ENCODE data around the gene MACF1. TPM values are rescaled to one million over a fixed set of nuclear protein-coding genes. Genes with fewer than 3 reads are reported as not detected.

MACF1 gene
- total RNA-seq, 1 donor from 2014 or later, result 431 TPM

DNA sequence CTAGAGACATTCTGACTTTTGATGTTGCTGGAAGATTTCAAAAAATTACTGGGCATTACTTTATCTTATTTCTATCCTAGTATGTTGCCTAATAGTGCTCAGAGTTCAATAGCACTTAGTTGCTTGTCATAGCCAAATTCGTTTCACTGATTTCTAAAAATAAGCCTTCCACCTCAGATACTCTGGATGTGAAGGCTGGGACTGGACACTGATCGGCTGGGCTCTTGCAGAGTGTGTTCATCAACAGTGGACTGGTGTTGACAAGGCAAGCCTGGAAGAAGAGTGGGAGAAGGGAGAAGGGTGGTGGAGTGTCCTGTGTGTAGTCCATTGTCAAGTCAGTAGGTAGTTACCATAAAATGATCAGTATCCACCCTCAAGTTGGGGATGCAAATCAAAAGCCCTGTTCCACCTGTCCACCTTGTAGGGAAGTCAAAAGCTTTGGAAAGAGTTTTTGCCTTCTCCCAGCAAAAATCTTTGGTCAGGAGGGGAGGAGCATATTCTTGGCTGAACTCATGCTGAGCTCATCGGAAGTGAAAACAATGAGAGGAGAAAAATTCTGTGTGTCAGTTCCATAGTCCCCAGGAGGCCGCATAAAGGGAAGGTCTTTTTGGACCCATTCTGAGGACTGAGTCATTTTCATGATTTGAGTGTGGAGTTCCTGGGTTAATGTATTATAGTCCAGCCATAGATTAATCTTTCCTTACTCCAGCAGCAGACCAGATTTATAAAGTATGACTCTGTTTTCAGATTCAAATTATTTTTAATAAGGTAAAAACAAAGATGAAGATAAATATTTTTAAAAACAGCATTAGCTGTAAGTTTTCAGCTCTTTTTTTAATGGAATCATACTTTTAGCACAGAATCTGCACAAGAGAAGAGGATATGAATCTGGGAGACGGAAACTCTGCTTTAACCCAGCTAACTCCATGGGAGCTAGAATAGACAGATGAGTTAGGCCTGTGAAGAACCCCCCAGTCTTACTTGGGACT is 187.5 kb downstream of the MACF1 start:
- Mint-ChIP-seq H3K4me3 (ENCODE audit: unreplicated experiment) (peak overlapping the region; percentile 15), H3K9me3 (ENCODE audit: unreplicated experiment) (no peaks in the 10 kb centered on the region)

DNA sequence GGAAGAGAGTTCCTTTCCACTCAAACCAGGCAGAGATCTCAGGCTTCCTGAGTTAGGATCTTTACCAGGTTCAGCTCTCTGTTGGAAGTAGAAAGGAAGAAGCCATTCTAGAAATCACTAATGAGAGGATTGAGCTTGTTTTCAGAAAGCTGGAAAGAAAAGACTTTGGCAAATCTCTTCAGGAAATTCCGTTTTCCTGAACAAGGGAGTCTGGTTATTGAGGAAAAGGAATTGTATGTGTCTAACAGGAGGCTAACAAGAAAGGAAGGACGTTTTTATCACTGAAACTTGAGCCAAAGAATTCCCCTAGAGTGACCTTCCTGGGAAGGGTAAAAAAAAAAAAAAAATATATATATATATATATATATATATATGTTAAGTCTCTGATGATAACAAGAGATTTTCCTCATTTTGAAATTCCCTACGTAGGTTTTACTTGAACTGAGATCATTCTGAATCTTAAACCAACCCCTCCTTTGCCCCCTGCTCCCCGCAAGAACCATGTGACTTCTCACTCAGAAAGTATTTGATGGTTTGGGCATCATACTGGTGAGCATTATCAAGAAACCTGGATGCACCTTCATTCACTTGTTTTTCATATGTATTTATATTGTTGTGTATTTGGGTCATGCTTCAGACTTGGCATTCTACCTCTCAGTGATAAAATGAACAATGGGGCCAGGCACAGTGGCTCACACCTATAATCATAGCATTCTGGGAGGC is 188.5 kb downstream of the MACF1 start:
- peaks cover 12% of the 10 kb centered on the region for H3K36me3 Mint-ChIP-seq (ENCODE audit: unreplicated experiment)
- no peak for DNase-seq (ENCODE audit: extremely low spot score, unreplicated experiment)
- TF ChIP-seq, protein P1, sequence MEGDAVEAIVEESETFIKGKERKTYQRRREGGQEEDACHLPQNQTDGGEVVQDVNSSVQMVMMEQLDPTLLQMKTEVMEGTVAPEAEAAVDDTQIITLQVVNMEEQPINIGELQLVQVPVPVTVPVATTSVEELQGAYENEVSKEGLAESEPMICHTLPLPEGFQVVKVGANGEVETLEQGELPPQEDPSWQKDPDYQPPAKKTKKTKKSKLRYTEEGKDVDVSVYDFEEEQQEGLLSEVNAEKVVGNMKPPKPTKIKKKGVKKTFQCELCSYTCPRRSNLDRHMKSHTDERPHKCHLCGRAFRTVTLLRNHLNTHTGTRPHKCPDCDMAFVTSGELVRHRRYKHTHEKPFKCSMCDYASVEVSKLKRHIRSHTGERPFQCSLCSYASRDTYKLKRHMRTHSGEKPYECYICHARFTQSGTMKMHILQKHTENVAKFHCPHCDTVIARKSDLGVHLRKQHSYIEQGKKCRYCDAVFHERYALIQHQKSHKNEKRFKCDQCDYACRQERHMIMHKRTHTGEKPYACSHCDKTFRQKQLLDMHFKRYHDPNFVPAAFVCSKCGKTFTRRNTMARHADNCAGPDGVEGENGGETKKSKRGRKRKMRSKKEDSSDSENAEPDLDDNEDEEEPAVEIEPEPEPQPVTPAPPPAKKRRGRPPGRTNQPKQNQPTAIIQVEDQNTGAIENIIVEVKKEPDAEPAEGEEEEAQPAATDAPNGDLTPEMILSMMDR (IDR thresholded peaks at IDR 0.05), result no peak
- H3K27ac Mint-ChIP-seq (ENCODE audit: unreplicated experiment), result peak overlapping the region; percentile 86
- peaks cover 62% of the 10 kb centered on the region for H3K4me1 Mint-ChIP-seq (ENCODE audit: unreplicated experiment)
- H3K9me3 Mint-ChIP-seq (ENCODE audit: unreplicated experiment), result no peaks in the 10 kb centered on the region
- H3K4me3 Mint-ChIP-seq (ENCODE audit: unreplicated experiment), result peak overlapping the region; percentile 15
- H3K27me3 Mint-ChIP-seq (ENCODE audit: unreplicated experiment), result no peaks in the 10 kb centered on the region

More for the DNA sequence above, 187.5 kb downstream of the MACF1 start:
- no peaks in the 10 kb centered on the region for H3K27me3 Mint-ChIP-seq (ENCODE audit: unreplicated experiment)
- peaks cover 63% of the 10 kb centered on the region for H3K4me1 Mint-ChIP-seq (ENCODE audit: unreplicated experiment)
- TF ChIP-seq, protein P1 (IDR thresholded peaks at IDR 0.05), result no peak
- no peak for DNase-seq (ENCODE audit: extremely low spot score, unreplicated experiment)
- peaks cover 22% of the 10 kb centered on the region for H3K36me3 Mint-ChIP-seq (ENCODE audit: unreplicated experiment)
- H3K27ac Mint-ChIP-seq (ENCODE audit: unreplicated experiment), result peak overlapping the region; percentile 86

DNA sequence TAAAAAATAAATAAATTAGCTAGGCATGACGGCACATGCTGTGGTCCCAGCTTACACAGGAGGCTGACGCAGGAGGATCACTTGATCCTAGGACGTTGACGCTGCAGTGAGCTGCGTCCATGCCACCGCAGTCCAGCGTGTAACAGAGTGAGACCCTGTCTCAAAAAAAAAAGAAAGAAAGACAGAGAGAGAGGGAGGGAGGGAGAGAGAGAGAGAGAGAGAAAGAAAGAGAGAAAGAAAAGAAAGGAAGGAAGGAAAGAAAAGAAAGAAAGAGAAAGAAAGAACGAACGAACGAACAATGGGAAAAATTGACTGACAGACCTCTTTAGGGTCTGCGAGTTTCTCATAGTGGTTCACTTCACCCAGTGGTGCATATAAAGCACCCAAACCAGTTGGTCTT is 189.2 kb downstream of the MACF1 start:
- Mint-ChIP-seq H3K4me3 (ENCODE audit: unreplicated experiment) (no peak overlapping the region), H3K4me1 (ENCODE audit: unreplicated experiment) (peaks cover 69% of the 10 kb centered on the region), H3K27ac (ENCODE audit: unreplicated experiment) (peak overlapping the region; percentile 64), H3K27me3 (ENCODE audit: unreplicated experiment) (no peaks in the 10 kb centered on the region), H3K9me3 (ENCODE audit: unreplicated experiment) (no peaks in the 10 kb centered on the region), H3K36me3 (ENCODE audit: unreplicated experiment) (peaks cover 6% of the 10 kb centered on the region)
- DNase-seq (ENCODE audit: extremely low spot score, unreplicated experiment), result no peak
- TF ChIP-seq, protein P1 (IDR thresholded peaks at IDR 0.05), result no peak

DNA sequence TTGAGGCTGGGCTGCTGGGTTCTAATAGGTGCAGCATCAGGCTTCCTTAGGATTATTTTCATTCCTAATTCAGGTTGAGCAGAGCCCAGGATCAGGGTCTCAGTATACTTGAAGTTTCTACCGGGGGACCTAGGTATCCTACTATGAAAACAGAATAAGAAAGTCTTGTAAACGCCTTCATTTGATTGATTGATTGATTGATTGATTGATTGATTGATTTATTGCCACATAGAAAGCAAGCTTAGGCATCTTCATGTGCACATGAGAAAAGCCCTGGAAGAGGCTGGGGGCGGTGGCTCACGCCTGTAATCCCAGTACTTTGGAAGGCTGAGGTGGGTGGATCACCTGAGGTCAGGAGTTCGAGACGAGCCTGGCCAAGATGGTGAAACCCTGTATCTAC is 189.6 kb downstream of the MACF1 start:
- Mint-ChIP-seq H3K4me3 (ENCODE audit: unreplicated experiment) (no peak overlapping the region), H3K9me3 (ENCODE audit: unreplicated experiment) (no peaks in the 10 kb centered on the region), H3K27ac (ENCODE audit: unreplicated experiment) (peak overlapping the region; percentile 90), H3K4me1 (ENCODE audit: unreplicated experiment) (peaks cover 73% of the 10 kb centered on the region), H3K27me3 (ENCODE audit: unreplicated experiment) (no peaks in the 10 kb centered on the region), H3K36me3 (ENCODE audit: unreplicated experiment) (peaks cover 4% of the 10 kb centered on the region)
- TF ChIP-seq, protein P1 (IDR thresholded peaks at IDR 0.05), result no peak
- DNase-seq (ENCODE audit: extremely low spot score, unreplicated experiment), result no peak

DNA sequence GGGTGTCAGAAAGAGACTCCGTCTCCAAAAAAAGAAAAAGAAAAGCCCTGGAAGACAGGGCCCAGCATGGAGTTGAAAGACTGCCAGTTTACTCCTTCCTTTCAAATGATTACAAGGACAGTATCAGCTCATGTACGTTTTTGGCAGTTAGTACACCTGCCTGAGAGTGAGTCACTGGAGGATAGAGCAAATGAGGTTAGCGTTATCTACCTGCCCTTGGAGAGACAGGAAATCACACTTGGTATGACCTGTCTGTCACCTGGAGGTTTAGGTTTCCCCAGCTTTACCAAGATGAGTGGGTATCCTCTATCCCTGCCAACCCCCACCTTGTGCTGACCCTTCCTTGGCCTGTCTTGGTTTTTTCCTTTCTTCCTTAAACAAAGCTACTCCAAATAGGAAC is 190.1 kb downstream of the MACF1 start:
- Mint-ChIP-seq H3K4me1 (ENCODE audit: unreplicated experiment) (peaks cover 78% of the 10 kb centered on the region), H3K27me3 (ENCODE audit: unreplicated experiment) (no peaks in the 10 kb centered on the region), H3K36me3 (ENCODE audit: unreplicated experiment) (peaks cover 4% of the 10 kb centered on the region), H3K9me3 (ENCODE audit: unreplicated experiment) (no peaks in the 10 kb centered on the region), H3K4me3 (ENCODE audit: unreplicated experiment) (no peak overlapping the region), H3K27ac (ENCODE audit: unreplicated experiment) (peak overlapping the region; percentile 90)
- TF ChIP-seq, protein P1 (IDR thresholded peaks at IDR 0.05), result no peak
- no peak for DNase-seq (ENCODE audit: extremely low spot score, unreplicated experiment)

Measured in osteocyte (in vitro differentiated cells).